ENCODE measurements around the gene ZDHHC1. TPM values are rescaled to one million over a fixed set of nuclear protein-coding genes. Genes with fewer than 3 reads are reported as not detected.
"Not testable (repeated sequence)": the region's sequence is repeated elsewhere in the genome, so short reads cannot be mapped to it uniquely, and the experiment has no call there.

ZDHHC1 gene
- total RNA-seq, 3 donors from 2014 or later: 17.4 to 20.3 (median 19.3) TPM

DNA sequence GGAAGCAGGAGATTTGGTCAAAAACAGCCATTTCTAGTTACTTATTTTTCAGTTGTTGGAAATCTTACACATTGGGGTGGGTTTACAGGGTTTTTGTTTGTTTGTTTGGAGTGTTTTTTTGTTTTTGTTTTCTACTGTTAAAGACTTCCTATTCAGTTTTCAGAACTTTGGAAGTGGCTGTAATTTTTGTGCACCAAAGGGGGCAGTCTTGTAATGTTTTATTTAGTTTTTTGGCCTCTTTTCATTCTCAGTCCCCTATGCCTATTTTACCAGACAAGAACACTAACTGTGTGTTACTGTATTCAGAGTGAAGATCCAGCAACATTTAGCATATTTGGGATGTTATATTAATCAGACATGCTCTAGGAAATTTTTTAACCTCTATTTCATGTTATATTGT lies 43.6 kb downstream of the ZDHHC1 start:
- DNase-seq (ENCODE audit: low spot score in 2 of 2): no peak
- H3K9me3 ChIP-seq: no peaks in the 10 kb centered on the region
- H3K27me3 ChIP-seq: no peaks in the 10 kb centered on the region
- H3K36me3 ChIP-seq: no peaks in the 10 kb centered on the region
- intact Hi-C loops (cut with DNase I; ENCODE audit: low total_unique reads): no loop called here
- H3K27ac ChIP-seq: no peak overlapping the region
- TF ChIP-seq, protein P1, sequence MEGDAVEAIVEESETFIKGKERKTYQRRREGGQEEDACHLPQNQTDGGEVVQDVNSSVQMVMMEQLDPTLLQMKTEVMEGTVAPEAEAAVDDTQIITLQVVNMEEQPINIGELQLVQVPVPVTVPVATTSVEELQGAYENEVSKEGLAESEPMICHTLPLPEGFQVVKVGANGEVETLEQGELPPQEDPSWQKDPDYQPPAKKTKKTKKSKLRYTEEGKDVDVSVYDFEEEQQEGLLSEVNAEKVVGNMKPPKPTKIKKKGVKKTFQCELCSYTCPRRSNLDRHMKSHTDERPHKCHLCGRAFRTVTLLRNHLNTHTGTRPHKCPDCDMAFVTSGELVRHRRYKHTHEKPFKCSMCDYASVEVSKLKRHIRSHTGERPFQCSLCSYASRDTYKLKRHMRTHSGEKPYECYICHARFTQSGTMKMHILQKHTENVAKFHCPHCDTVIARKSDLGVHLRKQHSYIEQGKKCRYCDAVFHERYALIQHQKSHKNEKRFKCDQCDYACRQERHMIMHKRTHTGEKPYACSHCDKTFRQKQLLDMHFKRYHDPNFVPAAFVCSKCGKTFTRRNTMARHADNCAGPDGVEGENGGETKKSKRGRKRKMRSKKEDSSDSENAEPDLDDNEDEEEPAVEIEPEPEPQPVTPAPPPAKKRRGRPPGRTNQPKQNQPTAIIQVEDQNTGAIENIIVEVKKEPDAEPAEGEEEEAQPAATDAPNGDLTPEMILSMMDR (IDR thresholded peaks at IDR 0.05): peak; percentile 20 to 45 (median 41)
- TF ChIP-seq POLR2A (IDR thresholded peaks at IDR 0.05) (no peak), POLR2AphosphoS5 (IDR thresholded peaks at IDR 0.05) (no peak)
- H3K4me3 ChIP-seq: no peak overlapping the region
- no peaks in the 10 kb centered on the region for H3K4me1 ChIP-seq

DNA sequence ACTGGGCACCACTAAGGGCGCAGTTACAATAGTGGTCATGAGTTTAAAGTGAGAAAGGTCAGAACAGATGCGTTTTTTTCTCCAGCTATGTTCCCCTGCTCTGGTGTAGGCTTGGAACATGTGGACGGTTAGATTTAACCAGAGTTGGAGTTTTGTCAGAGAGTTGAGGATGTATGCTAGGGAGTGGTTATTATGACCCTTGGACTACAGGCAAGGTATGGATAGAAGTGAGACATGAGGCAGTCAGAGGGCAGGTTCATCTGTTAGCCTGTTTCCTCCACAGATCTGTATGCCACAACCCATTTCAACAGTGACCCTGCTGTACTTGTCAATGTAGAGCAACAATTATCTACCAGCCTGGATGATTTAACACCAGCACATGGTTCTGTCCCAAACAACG lies 45.6 kb downstream of the ZDHHC1 start:
- DNase-seq (ENCODE audit: low spot score in 2 of 2): no peak
- Histone ChIP-seq H3K4me3 (no peak overlapping the region), H3K9me3 (no peaks in the 10 kb centered on the region), H3K27ac (no peak overlapping the region), H3K36me3 (no peaks in the 10 kb centered on the region), H3K27me3 (no peaks in the 10 kb centered on the region), H3K4me1 (no peaks in the 10 kb centered on the region)
- intact Hi-C loops (cut with DNase I; ENCODE audit: low total_unique reads): no loop called here
- TF ChIP-seq POLR2A (IDR thresholded peaks at IDR 0.05) (no peak), POLR2AphosphoS5 (IDR thresholded peaks at IDR 0.05) (no peak)
- TF ChIP-seq, protein P1 (IDR thresholded peaks at IDR 0.05): no peak

DNA sequence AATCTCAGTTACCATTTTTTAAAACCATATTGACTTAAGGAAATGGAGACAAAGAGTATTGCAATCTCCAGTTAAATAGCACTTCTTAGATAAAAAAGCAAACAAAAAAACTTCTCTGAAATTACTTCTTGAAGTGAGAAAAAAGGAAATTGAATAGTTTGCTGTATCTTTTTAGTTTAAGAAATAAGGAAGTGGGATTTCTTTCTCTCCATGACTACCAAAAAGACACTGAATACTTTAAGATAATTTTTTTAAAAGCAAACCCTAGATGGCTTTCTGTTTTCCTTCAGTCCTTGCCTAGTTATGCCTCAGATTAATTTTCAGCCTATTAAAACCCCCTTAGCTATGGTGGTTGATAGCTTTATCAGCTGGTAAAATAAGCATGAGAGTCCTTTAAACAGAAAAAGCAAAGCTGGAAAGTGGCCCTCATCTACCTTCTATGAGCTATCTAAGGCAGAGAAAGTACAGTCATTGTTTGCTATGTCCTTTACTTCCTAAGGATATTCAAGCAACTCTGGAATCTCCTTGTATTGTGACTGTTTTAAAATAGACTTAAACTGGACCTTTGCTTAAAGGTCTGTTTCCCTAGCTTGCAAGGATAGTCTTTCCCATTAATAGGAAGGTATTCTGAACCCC lies 51.6 kb downstream of the ZDHHC1 start:
- H3K36me3 ChIP-seq: no peaks in the 10 kb centered on the region
- no peak for DNase-seq (ENCODE audit: low spot score in 2 of 2)
- H3K4me1 ChIP-seq: no peaks in the 10 kb centered on the region
- intact Hi-C loops (cut with DNase I; ENCODE audit: low total_unique reads): no loop called here
- peak overlapping the region in 1 of 2 donors; percentile 77 for H3K27ac ChIP-seq
- H3K4me3 ChIP-seq: no peak overlapping the region
- H3K27me3 ChIP-seq: no peaks in the 10 kb centered on the region
- H3K9me3 ChIP-seq: no peaks in the 10 kb centered on the region
- no peak for TF ChIP-seq POLR2A (IDR thresholded peaks at IDR 0.05)
- TF ChIP-seq, protein P1 (IDR thresholded peaks at IDR 0.05): no peak
- no peak for TF ChIP-seq POLR2AphosphoS5 (IDR thresholded peaks at IDR 0.05)

- intact Hi-C loops (cut with DNase I; ENCODE audit: low total_unique reads): no loop called here
- no peak for DNase-seq (ENCODE audit: low spot score in 2 of 2)
- H3K27ac ChIP-seq: no peak overlapping the region
- no peaks in the 10 kb centered on the region for H3K4me1 ChIP-seq
- no peaks in the 10 kb centered on the region for H3K27me3 ChIP-seq
- H3K36me3 ChIP-seq: no peaks in the 10 kb centered on the region
- no peak overlapping the region for H3K4me3 ChIP-seq
- H3K9me3 ChIP-seq: no peaks in the 10 kb centered on the region
- TF ChIP-seq POLR2AphosphoS5 (IDR thresholded peaks at IDR 0.05) (no peak), POLR2A (IDR thresholded peaks at IDR 0.05) (no peak)
- TF ChIP-seq, protein P1 (IDR thresholded peaks at IDR 0.05): no peak
Measured at GRCh38 chr16:67361038-67361437, 55.2 kb downstream of the ZDHHC1 start.

DNA sequence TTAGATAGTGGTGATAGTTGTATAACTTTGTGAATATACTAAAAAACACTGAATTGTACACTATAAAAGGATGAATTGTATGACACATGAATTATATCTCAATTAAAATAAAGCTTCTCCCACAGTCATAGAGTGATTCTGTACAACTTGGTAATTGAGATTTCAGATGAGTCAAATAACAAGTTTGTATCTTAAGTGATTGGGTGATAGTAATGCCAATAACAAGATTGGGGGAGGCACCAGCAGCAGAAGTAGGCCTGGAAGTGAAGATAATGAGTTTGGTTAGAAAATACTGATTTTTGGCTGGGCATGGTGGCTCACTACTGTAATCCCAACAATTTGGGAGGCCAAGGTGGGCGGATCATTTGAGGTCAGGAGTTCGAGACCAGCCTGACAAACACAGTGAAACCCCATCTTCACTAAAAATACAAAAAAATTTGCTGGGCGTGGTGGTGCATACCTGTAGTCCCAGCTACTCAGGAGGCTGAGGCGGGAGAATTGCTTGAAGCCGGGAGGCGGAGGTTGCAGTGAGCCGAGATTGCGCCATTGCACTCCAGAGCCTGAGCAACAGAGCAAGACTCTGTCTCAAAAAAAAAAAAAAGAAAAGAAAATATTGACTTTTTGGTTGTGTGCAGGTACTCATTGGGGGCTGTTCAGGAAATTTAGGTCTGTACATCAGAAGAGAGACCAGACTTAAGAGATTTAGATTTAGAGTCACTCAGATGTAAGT lies 56.6 kb downstream of the ZDHHC1 start:
- H3K36me3 ChIP-seq; intact Hi-C loops (cut with DNase I; ENCODE audit: low total_unique reads); H3K9me3 ChIP-seq; H3K27me3 ChIP-seq; H3K27ac ChIP-seq; H3K4me1 ChIP-seq; DNase-seq (ENCODE audit: low spot score in 2 of 2); H3K4me3 ChIP-seq: not testable (repeated sequence)
